ENCODE measurements around the gene UBE4A. TPM values are rescaled to one million over a fixed set of nuclear protein-coding genes. Genes with fewer than 3 reads are reported as not detected.

UBE4A gene
- total and polyA plus RNA-seq, 9 of the 15 experiments (the other 6 are each of a cell fraction or from before 2014, with no cell fraction given): 13.5 to 45.2 (median 26.8) TPM

- in situ Hi-C loops (cut with MboI) (no loop called here), intact Hi-C loops (cut with micrococcal nuclease) (no loop called here)
- no peaks in the 10 kb centered on the region for H3K36me3 ChIP-seq (ENCODE audit: control insufficient read depth, insufficient read depth, low read length)
- no peak overlapping the region; the same call in 2 of the 3 replicates for H3K27ac ChIP-seq (ENCODE audit: extremely low read depth, low read depth, low read length)
- no peaks in the 10 kb centered on the region for H3K27me3 ChIP-seq (ENCODE audit: control insufficient read depth in 2 of 2, insufficient read depth in 2 of 2, low read length in 2 of 2)
- FAIRE-seq (peak; percentile 78), ATAC-seq (peak; percentile 32), DNase-seq (ENCODE audit: extremely low read depth in 1 of 4, low spot score in 3 of 4) (peak in 1 of 4 experiments; percentile 56)
- WGBS (ENCODE audit: insufficient coverage, low coverage, missing lambda C conversion rate): 0% methylated on average over 1 of the region's 1 CpG
- no peaks in the 10 kb centered on the region for H4K20me1 ChIP-seq (replicated peaks; ENCODE audit: control insufficient read depth, insufficient read depth, low read length)
- BruUV-seq (replicated peaks): no TSS peak
- H2AFZ ChIP-seq (ENCODE audit: low read depth, low read length): peak overlapping the region; percentile 68; the same call in 1 of the 2 replicates
- POLR2A ChIA-PET: no interaction called here
- H3K4me2 ChIP-seq (ENCODE audit: insufficient read depth, low read length): peak overlapping the region; percentile 13; the same call in 1 of the 2 replicates
- H3K9me3 ChIP-seq (replicated peaks; ENCODE audit: control insufficient read depth, insufficient read depth, low read depth, low read length): no peaks in the 10 kb centered on the region
- H3K9ac ChIP-seq (ENCODE audit: insufficient read depth in 1 of 2, low read depth in 2 of 2, low read length in 2 of 2): peak overlapping the region in 1 of 2 experiments; percentile 50; a peak in 1 of 4 replicates
- peaks cover 3% of the 10 kb centered on the region for H3K9me1 ChIP-seq (ENCODE audit: control insufficient read depth, insufficient read depth, low read length)
- CTCF ChIA-PET (ENCODE audit: low intra/inter-chr PET ratio): interaction anchor here (0.7 kb wide), 1 partner anchor 147 kb away, joined by 3 read pairs; no protein-coding TSS in a partner anchor
- H3K4me3 ChIP-seq: no peak overlapping the region
- peaks cover 29 to 42% of the 10 kb centered on the region in 2 experiments for H3K4me1 ChIP-seq (replicated peaks in 1 of 2; ENCODE audit: control insufficient read depth in 2 of 2, insufficient read depth in 2 of 2, low read length in 2 of 2)
- H3K79me2 ChIP-seq (ENCODE audit: control insufficient read depth, insufficient read depth, low read length): no peaks in the 10 kb centered on the region
- no peak for TF ChIP-seq BRCA1 (IDR thresholded peaks at IDR 0.05)
- no peak for TF ChIP-seq BRCA1 (CRISPR knock-in tag; IDR thresholded peaks at IDR 0.05)
- no peak for TF ChIP-seq CREB5 (CRISPR knock-in tag; IDR thresholded peaks at IDR 0.05)
- TF ChIP-seq ZNF766 (CRISPR knock-in tag; conservative IDR thresholded peaks at IDR 0.05): peak; percentile 60
- TF ChIP-seq HDAC2 (IDR thresholded peaks at IDR 0.05): peak; percentile 58; the same call in 1 of the 2 replicates
- TF ChIP-seq ARID1B (IDR thresholded peaks at IDR 0.05): peak; percentile 79
- TF ChIP-seq HDAC8 (tag; IDR thresholded peaks at IDR 0.05): no peak
- TF ChIP-seq SMARCC2 (IDR thresholded peaks at IDR 0.05; ENCODE audit: low read depth): no peak; the same call in 1 of the 2 replicates
- peak in 1 of 2 experiments; percentile 62; a peak in 2 of 4 replicates for TF ChIP-seq RCOR1 (IDR thresholded peaks at IDR 0.05; ENCODE audit: borderline replicate concordance in 1 of 2, low read depth in 2 of 2, low read length in 2 of 2)
- TF ChIP-seq ESRRA (IDR thresholded peaks at IDR 0.05; ENCODE audit: borderline replicate concordance, low read depth): peak; percentile 17; the same call in 1 of the 2 replicates
- 0 out of 2 replicates have a peak, but pooled peaks have one; percentile 14 for TF ChIP-seq MEF2D (tag; conservative IDR thresholded peaks at IDR 0.05; ENCODE audit: low read depth)
- TF ChIP-seq NKRF (IDR thresholded peaks at IDR 0.05; ENCODE audit: borderline replicate concordance): no peak
- TF ChIP-seq KLF10 (CRISPR knock-in tag; IDR thresholded peaks at IDR 0.05): no peak
- peak in 1 of 2 experiments; percentile 38; a peak in 1 of 4 replicates for TF ChIP-seq TRIM24 (IDR thresholded peaks at IDR 0.05)
- TF ChIP-seq NCOR1 (IDR thresholded peaks at IDR 0.05): peak; percentile 46; the same call in 1 of the 2 replicates
- TF ChIP-seq ZNF780A (CRISPR knock-in tag; IDR thresholded peaks at IDR 0.05): no peak
- TF ChIP-seq SRF (CRISPR knock-in tag; IDR thresholded peaks at IDR 0.05): 0 out of 4 replicates have a peak, but pooled peaks of 1 of the 2 experiments have one; percentile 39
- no peak for TF ChIP-seq ETV5 (CRISPR knock-in tag; IDR thresholded peaks at IDR 0.05; ENCODE audit: low read depth)
- no peak for TF ChIP-seq ZNF184 (CRISPR knock-in tag; IDR thresholded peaks at IDR 0.05)
- no peak for TF ChIP-seq HNRNPK (IDR thresholded peaks at IDR 0.05; ENCODE audit: low read depth, low read length, poor library complexity, severe bottlenecking)
- peak; percentile 34; the same call in 1 of the 2 replicates for TF ChIP-seq TCF3 (CRISPR knock-in tag; IDR thresholded peaks at IDR 0.05)
- TF ChIP-seq POLR2AphosphoS2 (IDR thresholded peaks at IDR 0.05; ENCODE audit: low read length): no peak
Observed at GRCh38 chr11:118319337-118319707, 40.1 kb upstream of the UBE4A start.

Measured in K562 (cell line).